CD4-positive, alpha-beta T cell (primary cell): Measurements from ENCODE around the gene DDX20. TPM values are rescaled to one million over a fixed set of nuclear protein-coding genes. Genes with fewer than 3 reads are reported as not detected.

ENCODE experiments used
- ATAC-seq: fragments of 200-7000 bp; cut with Tn5 transposase; one replicate; pipeline ENCODE4 v1.10.0; 2022; ENCODE audit warnings: mild to moderate bottlenecking; ENCODE audit not compliant: poor library complexity
- CTCF ChIA-PET: fragments of 350-600 bp; sonication (Branson Sonifier 250); formaldehyde crosslinking; loops from one replicate; lab custom pipeline; 2021; ENCODE audit warnings: antibody characterized with exemption, inconsistent platforms; lab: Charles Lee
- POLR2A ChIA-PET: fragments of 350-600 bp; sonication (Branson Sonifier 250); formaldehyde crosslinking; loops from one replicate; lab custom pipeline; 2021; ENCODE audit warnings: antibody characterized with exemption, inconsistent platforms; lab: Charles Lee
- DNase-seq, 14 experiments: peaks; one replicate each; pipeline ENCODE4 v3.0.0-alpha.2; 2013 to 2020; ENCODE audit warnings: mixed read lengths in 2 of 14
- H3K27ac ChIP-seq, 2 donors: one replicate each; pipeline versions ENCODE4 v1.5.1 to v1.7.0; 2013; ENCODE audit warnings: low read length in 2 of 2, low read depth in 1 of 2, mild to moderate bottlenecking in 1 of 2
- H3K27me3 ChIP-seq, 2 experiments: 1 replicate in 1 of 2; 2 replicates in 1 of 2; pipeline versions ENCODE4 v1.6.1 to v1.7.0; 2013; ENCODE audit warnings: low read length in 2 of 2, control low read depth in 1 of 2, mild to moderate bottlenecking in 1 of 2, moderate library complexity in 1 of 2; ENCODE audit not compliant: insufficient read depth in 2 of 2, control insufficient read depth in 1 of 2
- H3K36me3 ChIP-seq: one replicate; pipeline ENCODE4 v1.6.1; 2013; ENCODE audit warnings: low read length, control low read depth; ENCODE audit not compliant: insufficient read depth
- H3K4me1 ChIP-seq: one replicate; pipeline ENCODE4 v1.6.1; 2013; ENCODE audit warnings: low read length, control low read depth; ENCODE audit not compliant: insufficient read depth
- H3K4me3 ChIP-seq: one replicate; pipeline ENCODE4 v1.5.1; 2013; ENCODE audit warnings: mild to moderate bottlenecking, low read length, moderate library complexity
- H3K9me3 ChIP-seq, 2 experiments: 1 replicate in 1 of 2; 2 replicates in 1 of 2; pipeline versions ENCODE4 v1.6.1 to v1.7.0; 2013; ENCODE audit warnings: low read length in 2 of 2, mild to moderate bottlenecking in 2 of 2, control low read depth in 1 of 2, moderate library complexity in 1 of 2; ENCODE audit not compliant: control insufficient read depth in 1 of 2, insufficient read depth in 1 of 2
- H3K27ac Mint-ChIP-seq: one replicate; pipeline ENCODE4 v1.8.0; 2020; ENCODE audit warnings: mixed read lengths
- H3K27me3 Mint-ChIP-seq: one replicate; pipeline ENCODE4 v1.8.0; 2021; ENCODE audit warnings: mixed read lengths
- H3K36me3 Mint-ChIP-seq: one replicate; pipeline ENCODE4 v1.8.0; 2021; ENCODE audit warnings: low read depth, mixed read lengths
- H3K4me1 Mint-ChIP-seq: one replicate; pipeline ENCODE4 v1.8.0; 2021; ENCODE audit warnings: low read depth, mixed read lengths
- H3K4me3 Mint-ChIP-seq: one replicate; pipeline ENCODE4 v1.8.0; 2020; ENCODE audit warnings: mild to moderate bottlenecking, mixed read lengths
- H3K9me3 Mint-ChIP-seq: one replicate; pipeline ENCODE4 v1.8.0; 2020; ENCODE audit warnings: mixed read lengths
- CTCF ChIP-seq: fragments of 200-600 bp; IDR thresholded peaks from one replicate; pipeline ENCODE4 v1.8.0; 2022; ENCODE audit warnings: antibody characterized with exemption, mild to moderate bottlenecking
- intact Hi-C, 2 experiments: fragments of 100-400 bp; cut with DNase I in 1 of 2; cut with micrococcal nuclease in 1 of 2; formaldehyde crosslinking; loops; one replicate each; pipeline versions ENCODE4 v1.15.1 to v1.9.0; 2023 to 2025; cut with DNase I, micrococcal nuclease
- total RNA-seq, 174 experiments: library from RNA in 2 of 174; stranded (reverse) in 2 of 174; gene quantifications; one replicate each; pipeline ENCODE4 v1.2.3 and lab custom pipeline; 2021 to 2026

Gene DDX20
- total RNA-seq, 2 experiments from 2014 or later, result 27.2 to 27.4 TPM

- POLR2A ChIA-PET, result no interaction called here
- intact Hi-C loops, result no loop called here
- Mint-ChIP-seq H3K36me3 (no peaks in the 10 kb centered on the region), H3K27ac (no peak overlapping the region), H3K4me1 (no peaks in the 10 kb centered on the region), H3K9me3 (no peaks in the 10 kb centered on the region), H3K4me3 (no peak overlapping the region), H3K27me3 (peaks cover 13% of the 10 kb centered on the region)
- no peak for DNase-seq
- Histone ChIP-seq H3K27ac (no peak overlapping the region), H3K36me3 (no peaks in the 10 kb centered on the region), H3K9me3 (no peaks in the 10 kb centered on the region), H3K4me3 (no peak overlapping the region), H3K4me1 (no peaks in the 10 kb centered on the region), H3K27me3 (no peaks in the 10 kb centered on the region)
- no peak for ATAC-seq
- TF ChIP-seq CTCF, result no peak
- CTCF ChIA-PET, result no interaction called here
Measured at GRCh38 chr1:111784273-111784901, 28.7 kb downstream of the DDX20 start.

- H3K36me3 Mint-ChIP-seq, result no peaks in the 10 kb centered on the region
- POLR2A ChIA-PET, result no interaction called here
Measured at GRCh38 chr1:111786669-111787207, 31.0 kb downstream of the DDX20 start.

GRCh38 chr1:111789142-111789541, 33.4 kb downstream of the DDX20 start:
- POLR2A ChIA-PET, result no interaction called here
- no peaks in the 10 kb centered on the region for H3K9me3 Mint-ChIP-seq
- no peak overlapping the region for H3K27ac ChIP-seq
- H3K27me3 Mint-ChIP-seq, result peaks cover 22% of the 10 kb centered on the region
- no peaks in the 10 kb centered on the region for H3K9me3 ChIP-seq
- no peak for DNase-seq
- H3K4me3 ChIP-seq, result no peak overlapping the region
- no peaks in the 10 kb centered on the region for H3K4me1 Mint-ChIP-seq
- H3K27ac Mint-ChIP-seq, result no peak overlapping the region
- H3K36me3 ChIP-seq, result no peaks in the 10 kb centered on the region
- no peak overlapping the region for H3K4me3 Mint-ChIP-seq
- no peaks in the 10 kb centered on the region for H3K36me3 Mint-ChIP-seq
- CTCF ChIA-PET, result interaction anchor here (1.4 kb wide), 1 partner anchor 281 kb away, joined by 3 read pairs; no protein-coding TSS in a partner anchor
- H3K4me1 ChIP-seq, result no peaks in the 10 kb centered on the region
- H3K27me3 ChIP-seq, result no peaks in the 10 kb centered on the region
- TF ChIP-seq CTCF, result no peak
- intact Hi-C loops, result no loop called here
- ATAC-seq, result no peak

More at GRCh38 chr1:111786669-111787207, 31.0 kb downstream of the DDX20 start:
- Histone ChIP-seq H3K4me1 (no peaks in the 10 kb centered on the region), H3K27me3 (no peaks in the 10 kb centered on the region), H3K4me3 (no peak overlapping the region), H3K36me3 (no peaks in the 10 kb centered on the region), H3K27ac (no peak overlapping the region), H3K9me3 (no peaks in the 10 kb centered on the region)
- Mint-ChIP-seq H3K9me3 (no peaks in the 10 kb centered on the region), H3K4me1 (no peaks in the 10 kb centered on the region), H3K27ac (no peak overlapping the region), H3K4me3 (no peak overlapping the region), H3K27me3 (peaks cover 17% of the 10 kb centered on the region)
- intact Hi-C loops, result no loop called here
- no peak for TF ChIP-seq CTCF
- CTCF ChIA-PET, result no interaction called here
- no peak for ATAC-seq
- DNase-seq, result no peak
